ENCODE measurements around the gene HFM1. TPM values are rescaled to one million over a fixed set of nuclear protein-coding genes. Genes with fewer than 3 reads are reported as not detected.

HFM1 gene
- polyA plus RNA-seq, 1 of the 3 experiments (the other 2 are of a cell fraction) = 0.10 TPM

DNA sequence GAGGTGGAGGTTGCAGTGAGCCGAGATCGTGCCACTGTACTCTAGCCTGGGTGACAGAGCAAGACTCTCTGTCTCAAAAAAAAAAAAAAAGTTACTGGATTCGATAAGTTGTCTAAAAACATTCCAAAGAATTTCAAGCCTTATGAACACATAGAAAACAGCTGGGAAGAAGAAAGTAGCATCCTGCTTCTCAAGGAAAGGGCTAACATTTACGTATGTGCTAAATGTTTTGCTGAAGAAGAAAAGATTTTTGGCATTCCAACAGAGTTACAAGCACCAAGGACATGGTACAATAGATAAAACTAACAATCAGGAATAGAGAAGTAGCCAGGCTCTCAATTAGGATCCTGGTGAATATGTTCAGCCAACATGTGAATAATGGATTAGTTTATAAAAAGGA is 69.8 kb downstream of the HFM1 start:
- H3F3A ChIP-seq (replicated peaks; ENCODE audit: insufficient read depth) = no peaks in the 10 kb centered on the region
- H3K9me2 ChIP-seq = no peaks in the 10 kb centered on the region
- ChIA-PET POLR2A (no interaction called here), CTCF (no interaction called here)
- no peak overlapping the region for H2AFZ ChIP-seq (ENCODE audit: low read depth)
- DNase-seq = no peak
- H4K20me1 ChIP-seq (ENCODE audit: insufficient read depth) = no peaks in the 10 kb centered on the region
- TF ChIP-seq POLR2AphosphoS5 (IDR thresholded peaks at IDR 0.05; ENCODE audit: low read depth, low read length) (no peak), FOXJ3 (CRISPR knock-in tag; IDR thresholded peaks at IDR 0.05) (no peak), TCF12 (IDR thresholded peaks at IDR 0.05) (no peak), ELF1 (IDR thresholded peaks at IDR 0.05) (no peak), YY1 (IDR thresholded peaks at IDR 0.05; ENCODE audit: low read depth) (no peak), SIN3A (IDR thresholded peaks at IDR 0.05; ENCODE audit: borderline replicate concordance, low read depth, low read length) (no peak), TEAD4 (IDR thresholded peaks at IDR 0.05; ENCODE audit: borderline replicate concordance, insufficient read depth) (no peak), MEF2A (IDR thresholded peaks at IDR 0.05; ENCODE audit: borderline replicate concordance, low read depth) (no peak), TAF1 (IDR thresholded peaks at IDR 0.05; ENCODE audit: borderline replicate concordance, low read depth, low read length) (no peak), GABPA (IDR thresholded peaks at IDR 0.05; ENCODE audit: low read depth) (no peak), FOXM1 (IDR thresholded peaks at IDR 0.05; ENCODE audit: low read depth) (no peak), JUND (IDR thresholded peaks at IDR 0.05) (no peak), EP300 (IDR thresholded peaks at IDR 0.05; ENCODE audit: borderline replicate concordance in 1 of 2, low read depth in 1 of 2, low read length in 1 of 2) (no peak)
- TF ChIP-seq, protein P1, sequence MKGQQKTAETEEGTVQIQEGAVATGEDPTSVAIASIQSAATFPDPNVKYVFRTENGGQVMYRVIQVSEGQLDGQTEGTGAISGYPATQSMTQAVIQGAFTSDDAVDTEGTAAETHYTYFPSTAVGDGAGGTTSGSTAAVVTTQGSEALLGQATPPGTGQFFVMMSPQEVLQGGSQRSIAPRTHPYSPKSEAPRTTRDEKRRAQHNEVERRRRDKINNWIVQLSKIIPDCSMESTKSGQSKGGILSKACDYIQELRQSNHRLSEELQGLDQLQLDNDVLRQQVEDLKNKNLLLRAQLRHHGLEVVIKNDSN (IDR thresholded peaks at IDR 0.05; ENCODE audit: borderline replicate concordance, low read depth) = no peak
- TF ChIP-seq, protein P2, sequence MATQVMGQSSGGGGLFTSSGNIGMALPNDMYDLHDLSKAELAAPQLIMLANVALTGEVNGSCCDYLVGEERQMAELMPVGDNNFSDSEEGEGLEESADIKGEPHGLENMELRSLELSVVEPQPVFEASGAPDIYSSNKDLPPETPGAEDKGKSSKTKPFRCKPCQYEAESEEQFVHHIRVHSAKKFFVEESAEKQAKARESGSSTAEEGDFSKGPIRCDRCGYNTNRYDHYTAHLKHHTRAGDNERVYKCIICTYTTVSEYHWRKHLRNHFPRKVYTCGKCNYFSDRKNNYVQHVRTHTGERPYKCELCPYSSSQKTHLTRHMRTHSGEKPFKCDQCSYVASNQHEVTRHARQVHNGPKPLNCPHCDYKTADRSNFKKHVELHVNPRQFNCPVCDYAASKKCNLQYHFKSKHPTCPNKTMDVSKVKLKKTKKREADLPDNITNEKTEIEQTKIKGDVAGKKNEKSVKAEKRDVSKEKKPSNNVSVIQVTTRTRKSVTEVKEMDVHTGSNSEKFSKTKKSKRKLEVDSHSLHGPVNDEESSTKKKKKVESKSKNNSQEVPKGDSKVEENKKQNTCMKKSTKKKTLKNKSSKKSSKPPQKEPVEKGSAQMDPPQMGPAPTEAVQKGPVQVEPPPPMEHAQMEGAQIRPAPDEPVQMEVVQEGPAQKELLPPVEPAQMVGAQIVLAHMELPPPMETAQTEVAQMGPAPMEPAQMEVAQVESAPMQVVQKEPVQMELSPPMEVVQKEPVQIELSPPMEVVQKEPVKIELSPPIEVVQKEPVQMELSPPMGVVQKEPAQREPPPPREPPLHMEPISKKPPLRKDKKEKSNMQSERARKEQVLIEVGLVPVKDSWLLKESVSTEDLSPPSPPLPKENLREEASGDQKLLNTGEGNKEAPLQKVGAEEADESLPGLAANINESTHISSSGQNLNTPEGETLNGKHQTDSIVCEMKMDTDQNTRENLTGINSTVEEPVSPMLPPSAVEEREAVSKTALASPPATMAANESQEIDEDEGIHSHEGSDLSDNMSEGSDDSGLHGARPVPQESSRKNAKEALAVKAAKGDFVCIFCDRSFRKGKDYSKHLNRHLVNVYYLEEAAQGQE (IDR thresholded peaks at IDR 0.05; ENCODE audit: low read depth, low read length) = no peak
- TF ChIP-seq, protein P3, sequence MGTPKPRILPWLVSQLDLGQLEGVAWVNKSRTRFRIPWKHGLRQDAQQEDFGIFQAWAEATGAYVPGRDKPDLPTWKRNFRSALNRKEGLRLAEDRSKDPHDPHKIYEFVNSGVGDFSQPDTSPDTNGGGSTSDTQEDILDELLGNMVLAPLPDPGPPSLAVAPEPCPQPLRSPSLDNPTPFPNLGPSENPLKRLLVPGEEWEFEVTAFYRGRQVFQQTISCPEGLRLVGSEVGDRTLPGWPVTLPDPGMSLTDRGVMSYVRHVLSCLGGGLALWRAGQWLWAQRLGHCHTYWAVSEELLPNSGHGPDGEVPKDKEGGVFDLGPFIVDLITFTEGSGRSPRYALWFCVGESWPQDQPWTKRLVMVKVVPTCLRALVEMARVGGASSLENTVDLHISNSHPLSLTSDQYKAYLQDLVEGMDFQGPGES (IDR thresholded peaks at IDR 0.05; ENCODE audit: low read depth, low read length) = no peak
- TF ChIP-seq, protein P4, sequence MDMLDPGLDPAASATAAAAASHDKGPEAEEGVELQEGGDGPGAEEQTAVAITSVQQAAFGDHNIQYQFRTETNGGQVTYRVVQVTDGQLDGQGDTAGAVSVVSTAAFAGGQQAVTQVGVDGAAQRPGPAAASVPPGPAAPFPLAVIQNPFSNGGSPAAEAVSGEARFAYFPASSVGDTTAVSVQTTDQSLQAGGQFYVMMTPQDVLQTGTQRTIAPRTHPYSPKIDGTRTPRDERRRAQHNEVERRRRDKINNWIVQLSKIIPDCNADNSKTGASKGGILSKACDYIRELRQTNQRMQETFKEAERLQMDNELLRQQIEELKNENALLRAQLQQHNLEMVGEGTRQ (IDR thresholded peaks at IDR 0.05; ENCODE audit: borderline replicate concordance, low read depth, low read length) = no peak
- TF ChIP-seq, protein P5, sequence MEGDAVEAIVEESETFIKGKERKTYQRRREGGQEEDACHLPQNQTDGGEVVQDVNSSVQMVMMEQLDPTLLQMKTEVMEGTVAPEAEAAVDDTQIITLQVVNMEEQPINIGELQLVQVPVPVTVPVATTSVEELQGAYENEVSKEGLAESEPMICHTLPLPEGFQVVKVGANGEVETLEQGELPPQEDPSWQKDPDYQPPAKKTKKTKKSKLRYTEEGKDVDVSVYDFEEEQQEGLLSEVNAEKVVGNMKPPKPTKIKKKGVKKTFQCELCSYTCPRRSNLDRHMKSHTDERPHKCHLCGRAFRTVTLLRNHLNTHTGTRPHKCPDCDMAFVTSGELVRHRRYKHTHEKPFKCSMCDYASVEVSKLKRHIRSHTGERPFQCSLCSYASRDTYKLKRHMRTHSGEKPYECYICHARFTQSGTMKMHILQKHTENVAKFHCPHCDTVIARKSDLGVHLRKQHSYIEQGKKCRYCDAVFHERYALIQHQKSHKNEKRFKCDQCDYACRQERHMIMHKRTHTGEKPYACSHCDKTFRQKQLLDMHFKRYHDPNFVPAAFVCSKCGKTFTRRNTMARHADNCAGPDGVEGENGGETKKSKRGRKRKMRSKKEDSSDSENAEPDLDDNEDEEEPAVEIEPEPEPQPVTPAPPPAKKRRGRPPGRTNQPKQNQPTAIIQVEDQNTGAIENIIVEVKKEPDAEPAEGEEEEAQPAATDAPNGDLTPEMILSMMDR (IDR thresholded peaks at IDR 0.05) = no peak
- TF ChIP-seq, protein P6, sequence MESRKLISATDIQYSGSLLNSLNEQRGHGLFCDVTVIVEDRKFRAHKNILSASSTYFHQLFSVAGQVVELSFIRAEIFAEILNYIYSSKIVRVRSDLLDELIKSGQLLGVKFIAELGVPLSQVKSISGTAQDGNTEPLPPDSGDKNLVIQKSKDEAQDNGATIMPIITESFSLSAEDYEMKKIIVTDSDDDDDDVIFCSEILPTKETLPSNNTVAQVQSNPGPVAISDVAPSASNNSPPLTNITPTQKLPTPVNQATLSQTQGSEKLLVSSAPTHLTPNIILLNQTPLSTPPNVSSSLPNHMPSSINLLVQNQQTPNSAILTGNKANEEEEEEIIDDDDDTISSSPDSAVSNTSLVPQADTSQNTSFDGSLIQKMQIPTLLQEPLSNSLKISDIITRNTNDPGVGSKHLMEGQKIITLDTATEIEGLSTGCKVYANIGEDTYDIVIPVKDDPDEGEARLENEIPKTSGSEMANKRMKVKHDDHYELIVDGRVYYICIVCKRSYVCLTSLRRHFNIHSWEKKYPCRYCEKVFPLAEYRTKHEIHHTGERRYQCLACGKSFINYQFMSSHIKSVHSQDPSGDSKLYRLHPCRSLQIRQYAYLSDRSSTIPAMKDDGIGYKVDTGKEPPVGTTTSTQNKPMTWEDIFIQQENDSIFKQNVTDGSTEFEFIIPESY (IDR thresholded peaks at IDR 0.05; ENCODE audit: borderline replicate concordance, low read depth) = no peak
- H3K27me3 ChIP-seq (ENCODE audit: insufficient read depth) = no peaks in the 10 kb centered on the region
- no peak overlapping the region for H3K4me3 ChIP-seq (ENCODE audit: low read depth in 2 of 2, low read length in 1 of 2)
- no peak overlapping the region for H3K27ac ChIP-seq (ENCODE audit: low read depth in 2 of 2, low read length in 1 of 2)
- H3K4me1 ChIP-seq (ENCODE audit: control insufficient read depth in 1 of 2, insufficient read depth in 2 of 2, low read depth in 1 of 2, low read length in 1 of 2) = no peaks in the 10 kb centered on the region
- H3K36me3 ChIP-seq (replicated peaks in 1 of 2; ENCODE audit: control insufficient read depth in 1 of 2, insufficient read depth in 2 of 2, low read length in 1 of 2) = no peaks in the 10 kb centered on the region
- H3K79me2 ChIP-seq (ENCODE audit: insufficient read depth) = no peaks in the 10 kb centered on the region
- H3K9ac ChIP-seq = no peak overlapping the region
- WGBS (ENCODE audit: low lambda C conversion rate) = 44% methylated on average over 4 of the region's 4 CpGs
- H3K9me3 ChIP-seq = no peaks in the 10 kb centered on the region
- H3K4me2 ChIP-seq = no peak overlapping the region
